SK-N-SH (cell line): ENCODE data around the gene RASL10B.

ENCODE experiments used
- FOSL2 ChIP-seq: IDR thresholded peaks from 2 replicates; pipeline ENCODE4 v1.4.0; 2012; ENCODE audit warnings: low read depth, mild to moderate bottlenecking, moderate library complexity, borderline replicate concordance
- POLR2AphosphoS5 ChIP-seq: IDR thresholded peaks from 2 replicates; pipeline ENCODE4 v1.6.1; 2012; ENCODE audit warnings: low read depth, low read length
- RAD21 ChIP-seq: IDR thresholded peaks from 2 replicates; pipeline ENCODE4 v1.6.1; 2012; ENCODE audit warnings: mild to moderate bottlenecking, low read length
- SIN3A ChIP-seq: IDR thresholded peaks from 2 replicates; pipeline ENCODE4 v1.6.1; 2012; ENCODE audit warnings: low read depth, mild to moderate bottlenecking, low read length, moderate library complexity, borderline replicate concordance
- SMC3 ChIP-seq: IDR thresholded peaks from 2 replicates; pipeline ENCODE4 v1.6.1; 2012; ENCODE audit warnings: low read depth, low read length, improper control_type of control experiment
- YY1 ChIP-seq: IDR thresholded peaks from 2 replicates; pipeline ENCODE4 v1.4.0; 2012; ENCODE audit warnings: low read depth, mild to moderate bottlenecking
- TF ChIP-seq, protein P1 (sequence below): fragments of 200-600 bp; sonication (generic); IDR thresholded peaks from 2 replicates; pipeline ENCODE4 v1.6.1; 2017; ENCODE audit warnings: antibody characterized with exemption, mild to moderate bottlenecking, moderate library complexity
- TF ChIP-seq, protein P2 (sequence below): IDR thresholded peaks from 2 replicates; pipeline ENCODE4 v1.4.0; 2012; ENCODE audit warnings: low read depth, borderline replicate concordance
- TF ChIP-seq, protein P3 (sequence below): IDR thresholded peaks from 2 replicates; pipeline ENCODE4 v1.6.1; 2012; ENCODE audit warnings: mild to moderate bottlenecking, low read depth, low read length, moderate library complexity

DNA sequence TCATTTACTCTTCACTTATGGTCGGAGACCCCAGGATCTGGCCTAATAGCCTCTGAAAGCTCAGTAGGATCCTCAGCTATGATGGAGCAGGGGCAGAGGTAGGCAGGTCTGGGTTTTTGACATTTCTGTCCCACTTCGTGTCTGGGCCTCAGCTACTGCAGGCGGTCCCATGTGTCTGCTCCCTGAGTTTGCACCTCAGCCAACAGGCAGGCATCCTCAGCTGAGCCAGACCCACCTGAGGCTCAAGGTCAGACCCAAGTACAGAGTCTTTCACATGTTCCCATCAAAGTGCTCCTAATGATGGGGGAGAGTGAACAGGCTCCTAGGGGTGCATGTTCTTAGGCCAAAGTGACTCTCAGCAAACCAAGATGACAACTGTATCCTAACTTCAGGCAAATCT lies 2.9 kb upstream of the RASL10B start:
- TF ChIP-seq, protein P1, sequence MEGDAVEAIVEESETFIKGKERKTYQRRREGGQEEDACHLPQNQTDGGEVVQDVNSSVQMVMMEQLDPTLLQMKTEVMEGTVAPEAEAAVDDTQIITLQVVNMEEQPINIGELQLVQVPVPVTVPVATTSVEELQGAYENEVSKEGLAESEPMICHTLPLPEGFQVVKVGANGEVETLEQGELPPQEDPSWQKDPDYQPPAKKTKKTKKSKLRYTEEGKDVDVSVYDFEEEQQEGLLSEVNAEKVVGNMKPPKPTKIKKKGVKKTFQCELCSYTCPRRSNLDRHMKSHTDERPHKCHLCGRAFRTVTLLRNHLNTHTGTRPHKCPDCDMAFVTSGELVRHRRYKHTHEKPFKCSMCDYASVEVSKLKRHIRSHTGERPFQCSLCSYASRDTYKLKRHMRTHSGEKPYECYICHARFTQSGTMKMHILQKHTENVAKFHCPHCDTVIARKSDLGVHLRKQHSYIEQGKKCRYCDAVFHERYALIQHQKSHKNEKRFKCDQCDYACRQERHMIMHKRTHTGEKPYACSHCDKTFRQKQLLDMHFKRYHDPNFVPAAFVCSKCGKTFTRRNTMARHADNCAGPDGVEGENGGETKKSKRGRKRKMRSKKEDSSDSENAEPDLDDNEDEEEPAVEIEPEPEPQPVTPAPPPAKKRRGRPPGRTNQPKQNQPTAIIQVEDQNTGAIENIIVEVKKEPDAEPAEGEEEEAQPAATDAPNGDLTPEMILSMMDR = no peak
- no peak for TF ChIP-seq POLR2AphosphoS5
- TF ChIP-seq YY1 = no peak
- no peak for TF ChIP-seq FOSL2
- no peak for TF ChIP-seq RAD21
- TF ChIP-seq SIN3A = no peak
- TF ChIP-seq, protein P2, sequence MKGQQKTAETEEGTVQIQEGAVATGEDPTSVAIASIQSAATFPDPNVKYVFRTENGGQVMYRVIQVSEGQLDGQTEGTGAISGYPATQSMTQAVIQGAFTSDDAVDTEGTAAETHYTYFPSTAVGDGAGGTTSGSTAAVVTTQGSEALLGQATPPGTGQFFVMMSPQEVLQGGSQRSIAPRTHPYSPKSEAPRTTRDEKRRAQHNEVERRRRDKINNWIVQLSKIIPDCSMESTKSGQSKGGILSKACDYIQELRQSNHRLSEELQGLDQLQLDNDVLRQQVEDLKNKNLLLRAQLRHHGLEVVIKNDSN = no peak
- TF ChIP-seq SMC3 = no peak
- TF ChIP-seq, protein P3, sequence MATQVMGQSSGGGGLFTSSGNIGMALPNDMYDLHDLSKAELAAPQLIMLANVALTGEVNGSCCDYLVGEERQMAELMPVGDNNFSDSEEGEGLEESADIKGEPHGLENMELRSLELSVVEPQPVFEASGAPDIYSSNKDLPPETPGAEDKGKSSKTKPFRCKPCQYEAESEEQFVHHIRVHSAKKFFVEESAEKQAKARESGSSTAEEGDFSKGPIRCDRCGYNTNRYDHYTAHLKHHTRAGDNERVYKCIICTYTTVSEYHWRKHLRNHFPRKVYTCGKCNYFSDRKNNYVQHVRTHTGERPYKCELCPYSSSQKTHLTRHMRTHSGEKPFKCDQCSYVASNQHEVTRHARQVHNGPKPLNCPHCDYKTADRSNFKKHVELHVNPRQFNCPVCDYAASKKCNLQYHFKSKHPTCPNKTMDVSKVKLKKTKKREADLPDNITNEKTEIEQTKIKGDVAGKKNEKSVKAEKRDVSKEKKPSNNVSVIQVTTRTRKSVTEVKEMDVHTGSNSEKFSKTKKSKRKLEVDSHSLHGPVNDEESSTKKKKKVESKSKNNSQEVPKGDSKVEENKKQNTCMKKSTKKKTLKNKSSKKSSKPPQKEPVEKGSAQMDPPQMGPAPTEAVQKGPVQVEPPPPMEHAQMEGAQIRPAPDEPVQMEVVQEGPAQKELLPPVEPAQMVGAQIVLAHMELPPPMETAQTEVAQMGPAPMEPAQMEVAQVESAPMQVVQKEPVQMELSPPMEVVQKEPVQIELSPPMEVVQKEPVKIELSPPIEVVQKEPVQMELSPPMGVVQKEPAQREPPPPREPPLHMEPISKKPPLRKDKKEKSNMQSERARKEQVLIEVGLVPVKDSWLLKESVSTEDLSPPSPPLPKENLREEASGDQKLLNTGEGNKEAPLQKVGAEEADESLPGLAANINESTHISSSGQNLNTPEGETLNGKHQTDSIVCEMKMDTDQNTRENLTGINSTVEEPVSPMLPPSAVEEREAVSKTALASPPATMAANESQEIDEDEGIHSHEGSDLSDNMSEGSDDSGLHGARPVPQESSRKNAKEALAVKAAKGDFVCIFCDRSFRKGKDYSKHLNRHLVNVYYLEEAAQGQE = no peak
